OCI-LY3 (cell line): ENCODE measurements around the gene EPS8L1.

ENCODE experiments used
- EZH2phosphoT487 ChIP-seq: fragments of 200-600 bp; shearing (Covaris generic); IDR thresholded peaks from 2 replicates; pipeline ENCODE4 v1.6.1; 2018; ENCODE audit warnings: antibody characterized with exemption, mixed run types, low read depth
- TF ChIP-seq, protein P1 (sequence below): fragments of 200-600, 300-600 bp; sonication (generic); IDR thresholded peaks from 2 replicates; pipeline ENCODE4 v1.5.1; 2014; ENCODE audit warnings: antibody characterized with exemption, low read length, low read depth

DNA sequence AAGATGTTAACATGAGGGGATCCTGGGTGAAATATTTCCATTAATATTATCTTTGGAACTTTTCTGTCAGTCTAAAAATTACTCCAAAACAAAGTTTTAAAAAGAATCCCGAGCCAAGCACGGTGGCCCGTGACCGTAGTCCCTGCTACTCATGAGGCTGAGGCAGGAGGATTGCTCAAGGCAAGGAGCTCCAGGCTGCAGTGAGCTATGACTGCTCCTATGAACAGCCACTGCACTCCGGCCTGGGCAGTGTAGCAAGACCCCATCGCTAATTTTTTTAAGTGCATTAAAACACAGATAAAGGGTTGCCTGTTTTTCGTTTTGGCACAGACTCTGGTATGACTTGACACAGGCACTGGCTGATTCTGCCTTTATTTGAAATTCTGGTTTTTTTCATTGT is 44.5 kb upstream of the EPS8L1 start:
- TF ChIP-seq, protein P1, sequence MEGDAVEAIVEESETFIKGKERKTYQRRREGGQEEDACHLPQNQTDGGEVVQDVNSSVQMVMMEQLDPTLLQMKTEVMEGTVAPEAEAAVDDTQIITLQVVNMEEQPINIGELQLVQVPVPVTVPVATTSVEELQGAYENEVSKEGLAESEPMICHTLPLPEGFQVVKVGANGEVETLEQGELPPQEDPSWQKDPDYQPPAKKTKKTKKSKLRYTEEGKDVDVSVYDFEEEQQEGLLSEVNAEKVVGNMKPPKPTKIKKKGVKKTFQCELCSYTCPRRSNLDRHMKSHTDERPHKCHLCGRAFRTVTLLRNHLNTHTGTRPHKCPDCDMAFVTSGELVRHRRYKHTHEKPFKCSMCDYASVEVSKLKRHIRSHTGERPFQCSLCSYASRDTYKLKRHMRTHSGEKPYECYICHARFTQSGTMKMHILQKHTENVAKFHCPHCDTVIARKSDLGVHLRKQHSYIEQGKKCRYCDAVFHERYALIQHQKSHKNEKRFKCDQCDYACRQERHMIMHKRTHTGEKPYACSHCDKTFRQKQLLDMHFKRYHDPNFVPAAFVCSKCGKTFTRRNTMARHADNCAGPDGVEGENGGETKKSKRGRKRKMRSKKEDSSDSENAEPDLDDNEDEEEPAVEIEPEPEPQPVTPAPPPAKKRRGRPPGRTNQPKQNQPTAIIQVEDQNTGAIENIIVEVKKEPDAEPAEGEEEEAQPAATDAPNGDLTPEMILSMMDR, result no peak
- TF ChIP-seq EZH2phosphoT487, result no peak
